ENCODE measurements around the gene UCKL1.
"Not testable (repeated sequence)": the region's sequence is repeated elsewhere in the genome, so short reads cannot be mapped to it uniquely, and the experiment has no call there.

The UCKL1 gene

DNA sequence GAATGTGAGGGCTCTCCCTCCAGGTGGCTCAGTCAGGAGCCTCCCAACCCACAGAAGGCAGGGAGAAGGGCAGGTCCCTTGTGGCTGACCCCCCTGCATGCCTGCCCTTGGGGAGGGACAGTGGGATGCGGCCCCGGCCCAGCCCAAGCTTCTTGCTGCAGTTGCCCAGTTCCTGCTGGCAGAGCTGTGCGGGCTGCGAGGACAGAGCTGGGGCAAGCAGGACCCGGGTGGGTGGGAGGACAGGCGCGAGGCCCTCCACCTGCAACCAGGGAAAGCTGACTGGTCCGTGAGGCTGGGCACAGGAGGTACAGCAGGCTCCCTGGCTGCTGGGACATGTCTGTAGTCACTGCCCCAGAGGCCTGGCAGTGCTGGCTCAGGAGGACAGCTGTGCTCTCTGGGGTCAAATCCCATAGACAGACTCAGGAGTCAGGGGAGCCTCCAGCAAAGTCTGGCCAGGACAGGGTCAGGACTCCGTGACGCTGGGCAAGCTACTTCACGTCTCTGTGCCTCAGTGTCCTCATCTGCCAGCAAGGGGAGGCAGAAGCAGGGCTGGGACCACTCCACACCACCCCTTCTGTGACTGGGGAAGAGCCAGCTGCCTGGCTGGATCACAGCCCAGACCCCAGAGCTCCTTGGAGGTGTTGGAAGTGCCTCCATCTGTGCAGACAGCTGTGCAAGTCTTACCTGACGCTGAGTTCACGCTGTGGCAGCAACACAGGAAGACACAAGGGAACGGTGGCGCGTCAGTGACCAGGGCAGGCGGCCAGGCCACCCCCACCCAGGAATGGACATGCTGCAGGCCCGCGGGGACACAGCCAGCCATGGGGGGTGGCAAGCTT is 13.0 kb downstream of the UCKL1 start:
- no peak for DNase-seq (ENCODE audit: low read depth)

DNA sequence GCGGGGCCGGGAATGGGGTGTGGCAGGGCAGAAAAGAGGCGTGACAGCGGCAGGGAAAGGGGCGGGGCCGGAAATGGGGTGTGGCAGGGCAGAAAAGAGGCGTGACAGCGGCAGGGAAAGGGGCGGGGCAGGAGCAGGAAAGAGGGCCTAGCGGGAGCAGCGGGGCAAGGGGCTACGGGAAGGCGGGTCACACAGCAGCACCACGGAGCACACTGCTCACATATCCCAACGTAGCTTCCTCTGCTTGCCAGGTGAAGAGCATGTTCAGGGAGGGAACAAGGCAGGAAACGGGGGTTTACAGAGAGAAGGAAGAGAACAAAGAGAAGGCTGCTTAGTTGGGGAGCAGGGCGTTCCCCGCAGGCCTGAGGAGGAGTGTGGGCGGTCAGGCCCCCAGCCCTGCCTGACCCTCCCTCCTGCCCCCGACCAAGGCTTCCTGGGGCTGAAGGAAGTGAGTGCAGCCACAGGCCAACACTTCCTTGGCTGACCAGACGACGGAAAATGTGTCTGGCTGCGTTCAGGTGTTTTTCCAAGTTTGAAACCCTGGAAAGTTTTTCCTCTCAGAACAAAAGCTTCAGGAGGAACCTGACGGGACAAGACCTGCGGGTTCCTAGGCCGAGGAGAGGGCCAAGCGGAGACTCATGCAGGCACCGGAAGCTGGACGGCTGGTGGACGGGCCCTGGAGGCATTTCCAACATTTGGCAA is 13.8 kb downstream of the UCKL1 start:
- peak; percentile 63 for DNase-seq (ENCODE audit: low read depth)

DNA sequence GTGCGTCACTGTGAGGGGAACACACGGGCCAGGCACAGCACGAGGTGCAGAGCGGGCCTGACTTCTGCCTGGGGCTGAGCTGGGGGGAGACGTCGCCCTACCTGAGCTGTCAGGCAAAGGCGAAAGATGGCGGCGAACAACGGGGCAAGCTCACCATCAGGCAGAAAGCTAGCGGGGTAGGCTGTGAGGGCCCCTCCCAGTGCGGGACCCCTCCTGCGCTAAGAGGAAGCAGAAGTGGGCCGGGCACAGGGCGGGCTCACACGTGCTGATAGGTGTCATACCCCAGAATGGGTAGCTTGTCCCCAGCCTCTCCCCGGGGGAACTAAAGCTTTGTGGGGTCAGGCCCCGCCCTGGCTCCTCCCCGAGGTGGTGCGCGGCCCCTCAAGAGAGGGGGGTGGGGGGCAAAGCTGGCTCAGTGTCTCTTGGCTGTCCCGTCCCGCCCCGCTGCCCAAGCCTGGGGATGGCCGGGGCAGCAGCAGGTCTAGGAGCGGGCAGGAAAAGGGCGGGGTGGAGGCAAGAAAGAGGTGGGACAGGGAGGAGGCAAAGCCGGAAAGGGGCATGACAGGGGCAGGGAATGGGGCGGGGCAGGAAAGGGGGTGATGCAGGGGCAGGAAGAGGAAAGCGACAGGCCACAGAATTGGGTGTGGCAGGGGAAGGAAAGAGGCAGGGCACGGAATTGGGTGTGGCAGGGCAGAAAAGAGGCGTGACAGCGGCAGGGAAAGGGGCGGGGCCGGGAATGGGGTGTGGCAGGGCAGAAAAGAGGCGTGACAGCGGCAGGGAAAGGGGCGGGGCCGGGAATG is 14.7 kb downstream of the UCKL1 start:
- peak; percentile 67 for DNase-seq (ENCODE audit: low read depth)

DNA sequence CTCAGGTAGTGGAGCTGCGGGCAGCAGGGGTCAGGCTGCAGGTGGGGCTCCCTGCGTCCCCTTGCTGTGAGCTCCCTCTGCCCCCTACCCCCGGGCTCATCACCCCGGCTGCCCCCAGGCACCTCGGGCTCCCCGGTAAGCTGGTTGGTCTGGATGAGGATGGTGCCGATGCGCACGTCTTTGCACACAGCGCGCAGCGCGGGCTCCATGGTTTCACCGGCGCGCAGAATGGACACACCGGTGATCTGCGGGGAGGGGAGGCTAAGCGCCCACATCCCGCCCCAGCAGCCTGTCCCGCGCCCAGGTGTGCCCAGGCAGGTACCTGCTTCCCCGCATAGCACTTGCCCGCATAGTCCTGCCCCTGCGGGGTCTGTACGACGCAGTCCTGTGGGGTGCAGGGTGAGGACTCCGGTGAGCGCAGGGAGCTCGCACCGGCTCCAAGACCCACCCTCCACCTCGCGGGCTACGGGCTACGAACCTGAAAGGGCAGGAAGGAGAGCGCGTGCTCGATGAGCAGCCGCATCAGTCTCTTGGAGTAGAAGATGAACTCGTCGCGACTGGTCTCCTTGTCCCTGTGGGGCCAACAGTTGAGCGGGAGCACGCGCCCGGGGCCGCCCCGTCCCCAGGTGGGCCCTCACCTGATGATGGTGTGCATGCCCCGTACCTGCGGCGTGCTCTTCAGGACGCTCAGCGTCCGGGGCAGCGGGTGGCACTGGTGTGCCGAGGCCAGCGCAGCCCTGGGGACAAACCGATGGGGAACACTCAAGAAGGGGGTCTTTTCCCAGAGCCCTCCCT is 15.5 kb downstream of the UCKL1 start:
- DNase-seq (ENCODE audit: low read depth) = no peak

DNA sequence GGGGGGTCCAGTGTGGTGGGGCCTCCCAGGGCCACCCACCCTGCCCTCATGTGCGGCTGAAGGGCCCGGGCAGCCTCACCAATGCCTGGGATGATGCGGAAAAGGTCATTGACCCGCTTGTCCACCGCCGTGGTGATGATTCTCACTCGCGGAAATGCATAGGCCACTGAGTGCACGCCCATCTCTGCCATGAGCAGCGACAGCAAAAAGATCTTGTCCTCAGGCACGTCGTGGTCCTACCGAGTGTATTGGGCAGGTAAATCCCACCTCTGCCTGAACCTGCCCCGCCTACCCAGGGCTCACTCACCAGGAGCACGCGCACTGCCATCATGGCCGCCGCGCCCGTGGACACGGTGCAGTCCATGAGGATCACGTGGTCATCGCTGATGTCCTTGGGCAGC is 16.1 kb downstream of the UCKL1 start:
- no peak for DNase-seq (ENCODE audit: low read depth)

DNA sequence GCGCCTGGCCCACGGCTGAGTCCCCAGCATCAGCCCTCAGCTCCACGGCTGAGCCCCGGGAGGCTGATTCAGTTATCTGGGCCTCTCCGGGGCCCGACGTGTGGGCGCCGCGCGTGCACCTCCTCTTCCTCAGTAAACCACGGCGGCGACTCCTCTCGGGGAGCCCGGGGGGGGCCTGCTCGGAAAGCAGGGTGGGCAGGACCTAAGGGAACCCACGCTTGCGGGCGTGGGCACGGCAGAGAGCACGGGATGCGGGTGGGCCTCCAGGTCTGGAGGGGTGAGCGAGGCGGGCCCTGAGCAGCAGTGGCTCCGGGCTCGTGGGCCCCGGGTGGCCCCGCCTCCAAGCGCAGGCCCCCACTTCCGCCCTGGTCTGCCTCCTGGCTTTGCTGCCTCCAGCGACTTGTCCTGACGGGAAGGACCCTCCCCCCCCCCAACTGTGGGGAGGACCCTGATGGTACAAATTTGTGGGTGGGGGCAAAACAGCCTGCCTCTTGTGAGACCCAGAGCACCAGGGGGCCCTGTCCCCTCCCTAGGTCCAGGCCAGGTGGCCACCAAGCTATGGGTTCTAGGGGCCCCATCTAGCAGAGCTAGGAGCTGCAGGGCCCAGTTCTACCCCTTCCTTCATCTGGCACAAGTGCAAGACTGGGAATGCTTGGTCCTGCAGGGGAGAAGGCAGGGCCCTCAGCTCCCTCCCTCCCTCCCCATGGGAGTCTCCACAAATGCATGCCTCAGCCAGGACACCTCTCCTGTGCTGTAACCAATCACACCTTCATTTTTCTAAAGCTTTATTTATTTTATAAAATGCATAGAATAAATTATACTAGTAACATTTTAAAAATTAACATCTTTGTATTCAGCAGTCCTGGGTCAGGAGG is 16.9 kb downstream of the UCKL1 start:
- no peak for DNase-seq (ENCODE audit: low read depth)

DNA sequence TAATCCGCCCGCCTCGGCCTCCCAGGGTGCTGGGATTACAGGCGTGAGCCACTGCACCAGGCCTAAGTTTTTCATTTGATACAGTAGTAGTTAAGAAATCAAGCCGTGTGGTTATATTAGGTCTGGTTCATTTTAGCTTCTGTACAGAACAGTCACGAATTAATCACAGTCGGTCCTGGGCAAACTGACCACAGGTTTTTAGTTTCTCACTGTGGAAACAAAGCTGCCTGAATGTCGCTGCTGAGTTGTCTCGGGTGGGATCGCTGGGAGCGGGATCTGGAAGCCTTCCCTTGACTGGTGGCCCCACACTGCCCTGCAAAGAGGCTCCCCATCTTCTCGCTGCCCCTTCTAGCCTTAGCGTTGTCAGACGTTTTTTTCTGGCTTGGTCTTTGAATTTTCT is 18.6 kb downstream of the UCKL1 start:
- DNase-seq (ENCODE audit: low read depth) = no peak

DNA sequence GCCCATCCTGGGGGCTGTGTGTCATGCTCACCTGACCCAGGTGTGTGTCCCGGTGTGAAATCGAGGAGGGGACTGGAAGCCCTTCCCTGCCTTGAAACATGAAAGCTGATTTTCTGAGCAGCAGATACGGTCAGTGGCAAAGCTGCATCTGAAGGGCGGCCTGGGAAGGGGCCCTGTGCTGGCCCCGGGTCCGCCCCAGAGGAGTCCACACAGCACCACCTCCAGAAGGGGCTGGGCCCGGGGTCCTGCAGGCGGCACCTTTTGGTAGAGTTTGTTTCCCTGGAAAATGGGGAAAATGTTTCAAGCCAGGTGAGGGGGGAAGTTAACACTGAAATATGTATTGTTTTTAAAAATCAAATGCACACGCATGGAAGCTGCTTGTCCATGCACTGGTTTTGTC is 20.8 kb downstream of the UCKL1 start:
- DNase-seq (ENCODE audit: low read depth) = no peak

DNA sequence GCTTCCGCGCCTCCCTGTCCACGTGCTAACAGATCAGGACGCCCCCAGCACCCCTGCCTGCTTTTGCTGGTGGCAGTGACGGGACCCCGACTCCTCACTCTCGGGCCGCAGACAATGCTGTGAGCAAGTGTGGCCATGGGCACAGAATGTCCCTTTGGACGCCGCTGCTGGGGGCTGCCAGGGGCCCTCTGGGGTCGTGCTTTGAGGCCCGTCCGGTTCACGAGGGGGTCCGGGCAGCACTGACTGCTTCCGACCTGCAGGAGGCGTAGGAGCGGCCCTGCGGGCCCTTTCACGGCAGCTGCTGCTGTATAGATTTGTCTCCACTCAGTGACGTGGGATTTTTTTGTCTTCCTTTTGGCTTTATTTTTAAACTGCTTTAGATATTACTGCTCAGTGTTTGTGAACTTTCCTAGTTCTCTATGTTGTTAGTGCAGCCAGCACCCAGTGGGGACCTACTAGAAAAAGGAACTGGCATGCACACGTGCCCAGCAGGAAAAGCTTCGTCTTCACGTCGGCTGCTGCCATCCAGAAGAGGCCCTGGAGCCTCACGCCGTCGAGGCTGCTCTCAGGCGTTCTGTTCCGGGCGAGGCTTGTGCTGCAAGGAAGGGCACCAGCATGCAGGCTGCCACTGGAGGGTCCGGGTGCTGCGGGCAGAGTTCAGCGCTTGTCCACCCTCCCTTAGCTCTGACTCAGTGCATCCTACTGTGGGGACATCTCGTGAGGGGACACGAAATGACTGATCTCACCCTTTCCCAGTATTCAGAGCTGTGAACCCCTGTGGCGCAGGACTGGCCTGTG is 21.7 kb downstream of the UCKL1 start:
- no peak for DNase-seq (ENCODE audit: low read depth)

DNA sequence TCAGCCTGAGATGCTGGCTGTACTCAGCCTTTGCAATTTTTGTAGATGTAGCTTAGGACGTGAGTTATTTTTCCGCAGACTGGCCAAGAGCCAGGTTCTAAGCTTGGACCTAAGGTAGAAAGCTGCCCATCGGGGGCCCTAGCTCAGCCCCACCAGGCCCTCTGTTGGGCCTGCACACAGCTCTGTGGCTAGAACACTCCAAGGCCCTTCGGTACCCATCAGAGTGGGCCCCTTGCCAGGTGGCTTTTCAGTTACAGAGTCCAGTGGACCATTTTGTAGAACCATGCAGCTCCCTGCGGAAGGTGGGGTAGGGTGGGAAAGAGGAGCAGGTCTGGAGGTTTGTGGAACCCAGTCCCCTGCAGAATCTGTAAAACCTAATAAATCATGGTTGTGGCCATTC is 22.6 kb downstream of the UCKL1 start:
- DNase-seq (ENCODE audit: low read depth) = no peak

DNA sequence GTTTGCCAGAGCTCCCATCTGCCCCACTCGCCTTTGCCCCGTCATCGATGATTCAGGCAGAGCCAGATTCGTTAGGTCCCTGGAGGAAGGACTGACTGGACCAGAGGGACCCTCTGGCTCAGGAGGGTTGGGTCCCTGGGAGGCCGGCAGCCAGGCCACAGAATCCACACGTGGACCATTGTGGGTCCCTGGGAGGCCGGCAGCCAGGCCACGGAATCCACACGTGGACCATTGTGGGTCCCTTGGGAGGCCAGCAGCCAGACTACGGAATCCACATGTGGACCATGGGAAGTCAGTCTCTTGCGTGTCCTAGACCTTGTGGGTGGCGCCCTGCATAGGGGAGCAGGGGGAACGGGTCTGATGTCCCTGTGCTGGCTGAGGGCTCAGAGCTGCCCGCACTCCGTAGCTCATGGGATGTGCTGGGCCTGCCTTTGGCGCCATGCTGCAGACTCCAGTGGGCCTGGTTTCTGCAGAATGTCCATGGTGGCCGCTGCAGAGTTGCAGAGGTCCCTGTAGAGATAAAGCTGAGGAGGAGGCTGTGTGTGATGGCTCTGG is 23.5 kb downstream of the UCKL1 start:
- no peak for DNase-seq (ENCODE audit: low read depth)

DNA sequence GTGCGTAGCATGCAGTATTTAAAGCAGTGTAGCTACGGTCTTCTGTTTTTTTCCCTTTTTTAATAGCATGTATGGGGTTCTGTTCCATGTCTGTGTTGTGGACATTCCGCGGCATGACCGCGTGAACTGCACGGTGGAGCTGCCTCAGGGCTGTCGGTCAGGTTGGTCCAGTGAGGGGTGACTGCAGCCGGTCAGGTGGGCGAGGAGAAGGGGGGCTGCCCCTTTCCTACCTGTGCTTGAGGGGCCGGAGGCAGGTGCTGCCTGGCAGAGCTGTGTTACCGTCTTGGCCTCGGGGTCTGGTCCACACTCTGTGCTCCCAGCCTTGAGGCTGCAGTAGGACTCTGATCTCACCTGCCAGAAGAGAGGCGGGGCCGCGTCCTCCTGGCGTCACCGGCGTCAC is 24.5 kb downstream of the UCKL1 start:
- DNase-seq (ENCODE audit: low read depth) = no peak

DNA sequence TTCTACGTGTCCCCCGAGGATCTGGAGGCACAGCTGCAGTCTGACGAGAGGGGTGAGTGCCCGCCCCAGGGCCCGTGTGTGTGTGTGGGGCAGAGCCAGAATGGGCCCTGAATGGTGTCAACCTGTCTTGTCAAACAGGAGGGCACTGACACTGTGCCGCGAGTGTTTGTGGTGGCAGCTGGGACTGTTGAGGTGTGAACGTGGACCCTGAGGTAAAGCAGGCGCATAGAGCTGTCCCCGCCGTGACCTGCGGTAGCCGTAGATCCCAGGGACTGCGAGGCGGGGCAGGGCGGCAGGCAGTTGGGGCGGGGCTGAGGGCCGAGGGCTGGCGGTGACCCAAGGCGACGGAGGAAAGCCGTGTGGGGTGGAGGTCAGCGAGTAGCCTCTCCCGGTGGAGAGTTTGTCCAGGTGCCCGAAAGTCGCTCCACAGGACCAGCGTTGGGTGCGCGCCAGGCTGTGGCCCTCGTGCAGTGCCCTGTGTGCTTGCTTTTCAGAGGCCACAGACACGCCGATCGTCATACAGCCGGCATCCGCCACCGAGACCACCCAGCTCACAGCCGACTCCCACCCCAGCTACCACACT is 25.2 kb downstream of the UCKL1 start:
- DNase-seq (ENCODE audit: low read depth) = no peak

DNA sequence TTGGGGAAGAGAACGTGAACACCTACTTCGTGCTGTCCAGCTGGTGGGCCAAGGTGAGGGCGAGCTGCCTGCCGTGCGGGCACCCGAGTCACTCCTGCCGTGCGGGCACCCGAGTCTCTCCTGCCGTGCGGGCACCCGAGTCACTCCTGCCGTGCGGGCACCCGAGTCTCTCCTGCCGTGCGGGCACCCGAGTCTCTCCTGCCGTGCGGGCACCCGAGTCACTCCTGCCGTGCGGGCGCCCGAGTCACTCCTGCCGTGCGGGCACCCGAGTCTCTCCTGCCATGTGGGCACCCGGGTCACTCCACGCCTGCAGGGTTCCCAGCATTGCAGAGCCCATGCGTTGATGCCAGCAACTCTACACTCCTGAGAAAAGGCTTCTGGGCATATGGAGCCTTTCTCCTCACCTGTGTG is 26.7 kb downstream of the UCKL1 start:
- not testable (repeated sequence) for DNase-seq (ENCODE audit: low read depth)

DNA sequence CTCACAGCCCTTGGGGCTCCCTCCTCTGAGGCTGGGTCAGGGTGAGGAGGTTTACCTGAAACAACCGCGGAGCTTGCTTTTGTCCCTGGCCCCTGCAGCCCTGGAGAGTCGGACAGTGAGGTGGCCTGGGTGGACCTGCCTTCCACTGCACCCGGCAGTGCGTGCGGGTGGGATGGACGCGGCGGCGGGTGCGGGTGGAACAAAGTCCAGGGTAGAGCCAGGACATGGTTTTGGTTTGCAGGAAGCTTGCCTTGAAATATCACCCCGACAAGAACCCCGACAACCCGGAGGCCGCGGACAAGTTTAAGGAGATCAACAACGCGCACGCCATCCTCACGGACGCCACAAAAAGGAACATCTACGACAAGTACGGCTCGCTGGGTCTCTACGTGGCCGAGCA is 27.1 kb downstream of the UCKL1 start:
- DNase-seq (ENCODE audit: low read depth) = no peak

DNA sequence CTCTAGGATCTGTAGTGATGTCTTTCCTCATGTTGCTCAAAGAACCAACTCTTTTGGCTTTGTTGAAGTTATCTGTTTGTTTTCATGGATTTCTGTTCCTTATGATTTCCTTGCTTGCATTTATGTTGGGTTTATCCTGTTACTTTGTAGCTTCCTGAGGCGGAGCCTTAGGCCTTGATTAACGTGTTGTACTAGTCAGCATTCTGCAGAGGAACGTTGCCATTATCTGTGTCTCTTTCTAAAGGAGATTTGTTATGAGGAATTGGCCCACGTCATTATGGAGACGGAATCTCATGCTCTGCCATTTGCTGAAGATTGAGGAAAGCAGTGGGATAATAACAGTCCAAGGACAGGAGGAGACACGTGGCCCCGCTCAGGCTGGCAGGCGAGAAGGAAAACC is 29.9 kb downstream of the UCKL1 start:
- DNase-seq (ENCODE audit: low read depth) = no peak

DNA sequence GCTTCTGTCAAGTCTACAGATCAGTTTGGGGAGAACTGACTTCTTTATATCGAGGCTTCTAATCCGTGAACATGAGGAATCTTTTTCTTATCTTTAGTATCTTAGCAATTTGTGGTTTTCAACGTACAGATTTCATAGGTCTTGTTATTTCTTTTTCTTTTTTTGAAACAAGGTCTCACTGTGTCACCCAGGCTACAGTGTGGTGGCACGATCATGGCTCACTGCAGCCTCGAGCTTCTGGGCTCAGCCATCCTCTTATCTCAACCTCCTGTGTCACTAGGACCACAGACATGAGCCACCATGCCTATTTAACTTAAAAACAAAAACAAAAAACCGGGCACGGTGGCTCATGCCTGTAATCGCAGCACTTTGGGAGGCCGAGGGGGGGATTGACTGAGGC is 32.0 kb downstream of the UCKL1 start:
- no peak for DNase-seq (ENCODE audit: low read depth)

DNA sequence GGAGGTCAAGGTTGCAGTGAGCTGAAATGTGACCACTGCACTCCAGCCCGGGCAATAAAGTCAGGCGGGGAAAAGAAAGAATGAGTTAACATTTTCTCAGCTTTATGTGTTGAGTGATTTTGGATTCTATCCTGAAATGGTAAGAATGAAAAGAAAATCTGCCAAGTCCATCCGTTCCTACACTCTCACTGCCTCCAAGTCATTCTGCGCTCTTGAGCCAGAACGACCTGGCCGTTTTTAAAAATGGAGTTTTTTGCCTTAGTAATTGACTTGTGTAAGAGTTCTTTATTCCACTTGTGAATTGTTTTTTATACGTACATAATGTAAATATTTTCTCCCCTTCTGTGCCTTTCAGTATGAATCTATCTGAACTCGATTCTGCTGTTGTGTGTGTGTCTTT is 32.6 kb downstream of the UCKL1 start:
- DNase-seq (ENCODE audit: low read depth) = no peak

DNA sequence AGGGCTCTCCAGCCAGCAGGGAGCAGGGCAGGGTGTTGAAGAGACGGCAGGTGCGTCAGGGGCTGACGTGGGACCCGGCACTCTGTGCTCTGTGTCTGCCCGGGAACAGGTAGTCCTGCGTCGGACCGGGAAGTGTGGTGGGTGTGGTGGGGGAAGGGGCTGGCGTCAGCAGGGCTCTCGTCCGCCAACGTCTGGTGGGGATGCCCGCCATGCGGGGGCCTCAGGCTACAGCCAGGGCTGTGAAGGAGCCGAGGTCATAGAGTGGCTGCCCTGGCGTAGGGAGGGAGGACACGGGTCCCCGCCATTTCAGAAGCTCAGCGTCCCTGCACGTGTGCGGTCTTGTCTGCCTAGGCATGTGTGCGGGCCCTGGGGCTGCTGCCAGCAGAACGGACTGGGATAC is 36.0 kb downstream of the UCKL1 start:
- no peak for DNase-seq (ENCODE audit: low read depth)

DNA sequence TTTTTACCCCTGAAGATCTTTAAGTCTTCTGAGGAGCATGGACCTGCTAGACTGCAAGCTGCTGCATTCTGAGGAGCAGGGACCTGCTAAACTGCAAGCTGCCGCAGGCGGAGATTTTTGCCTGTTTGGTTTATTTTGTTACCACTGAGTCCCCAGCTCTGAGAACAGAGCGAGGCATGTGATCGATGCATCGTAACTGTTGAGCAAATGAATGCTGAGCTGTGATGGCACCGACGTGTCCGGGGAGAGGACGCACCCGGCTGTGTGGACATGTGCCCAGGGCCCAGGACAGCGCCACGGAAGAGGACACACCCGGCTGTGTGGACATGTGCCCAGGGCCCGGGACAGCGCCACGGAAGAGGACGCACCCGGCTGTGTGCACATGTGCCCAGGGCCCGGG is 37.1 kb downstream of the UCKL1 start:
- DNase-seq (ENCODE audit: low read depth) = no peak
